Right lobe of liver (tissue), 4 donors: ENCODE results near the gene GUCA2A.

Experiments used
- CTCF ChIP-seq, 4 donors: fragments of 200-600 bp in 3 of 4; fragments of 450-650 bp in 1 of 4; IDR thresholded peaks; one replicate each; pipeline versions ENCODE4 v1.5.1 to v1.8.0; 2016 to 2022; ENCODE audit warnings: antibody characterized with exemption in 4 of 4, mild to moderate bottlenecking in 2 of 4
- POLR2A ChIP-seq: fragments of 450-650 bp; IDR thresholded peaks from one replicate; pipeline ENCODE4 v1.6.1; 2017; ENCODE audit warnings: antibody characterized with exemption, mild to moderate bottlenecking
- donor health status: DM: no; HTN: no; CAD: no.
- donor health status: DM: no; HTN: no; CAD: no.
- donor health status: DM: no; HTN: yes; CAD: no.

- TF ChIP-seq CTCF (IDR thresholded peaks at IDR 0.05) (no peak), POLR2A (no peak)
Measured at GRCh38 chr1:42125552-42125951, 39.0 kb downstream of the GUCA2A start.
